GM23248 (cell line): ENCODE results near the gene KLHL40. TPM values are rescaled to one million over a fixed set of nuclear protein-coding genes. Genes with fewer than 3 reads are reported as not detected.

Experiments used
- DNase-seq: peaks from one replicate; pipeline ENCODE4 v3.0.0-alpha.2; 2015
- H2AFZ ChIP-seq: fragments of 200-600 bp; sonication (generic); 2 replicates; pipeline ENCODE4 v1.6.1; 2016; ENCODE audit warnings: antibody characterized with exemption
- H3F3A ChIP-seq: fragments of 200-600 bp; sonication (generic); 2 replicates; pipeline ENCODE4 v1.6.1; 2016; ENCODE audit warnings: mild to moderate bottlenecking, antibody characterized with exemption, mixed run types; ENCODE audit not compliant: insufficient read depth
- H3K27ac ChIP-seq: fragments of 200-600 bp; sonication (generic); 2 replicates; pipeline ENCODE4 v1.5.1; 2016; ENCODE audit warnings: mild to moderate bottlenecking
- H3K27me3 ChIP-seq: fragments of 200-600 bp; sonication (generic); replicated peaks from 2 replicates; pipeline ENCODE4 v1.6.1; 2016; ENCODE audit warnings: mild to moderate bottlenecking; ENCODE audit not compliant: insufficient read depth
- H3K36me3 ChIP-seq: fragments of 200-600 bp; sonication (generic); 2 replicates; pipeline ENCODE4 v1.6.1; 2016; ENCODE audit warnings: low read depth, mild to moderate bottlenecking
- H3K4me1 ChIP-seq: fragments of 200-600 bp; sonication (generic); 2 replicates; pipeline ENCODE4 v1.6.1; 2016; ENCODE audit warnings: mild to moderate bottlenecking; ENCODE audit not compliant: insufficient read depth
- H3K4me2 ChIP-seq: fragments of 200-600 bp; sonication (generic); one replicate; pipeline ENCODE4 v1.6.1; 2016; ENCODE audit warnings: mild to moderate bottlenecking; ENCODE audit not compliant: unreplicated experiment
- H3K4me3 ChIP-seq: fragments of 200-600 bp; sonication (generic); 2 replicates; pipeline ENCODE4 v1.5.1; 2016; ENCODE audit warnings: mild to moderate bottlenecking
- H3K79me2 ChIP-seq: fragments of 200-600 bp; sonication (generic); 2 replicates; pipeline ENCODE4 v1.6.1; 2016; ENCODE audit warnings: mild to moderate bottlenecking; ENCODE audit not compliant: insufficient read depth
- H3K9ac ChIP-seq: fragments of 200-600 bp; sonication (generic); 2 replicates; pipeline ENCODE4 v1.6.1; 2016; ENCODE audit warnings: mild to moderate bottlenecking
- H3K9me2 ChIP-seq: fragments of 200-600 bp; sonication (generic); 2 replicates; pipeline ENCODE4 v1.6.1; 2016; ENCODE audit warnings: mixed run types, mild to moderate bottlenecking, moderate library complexity; ENCODE audit not compliant: insufficient read depth
- H3K9me3 ChIP-seq: fragments of 200-600 bp; sonication (generic); one replicate; pipeline ENCODE4 v1.6.1; 2017; ENCODE audit warnings: low read depth
- H4K20me1 ChIP-seq: fragments of 200-600 bp; sonication (generic); 2 replicates; pipeline ENCODE4 v1.6.0; 2016; ENCODE audit not compliant: insufficient read depth
- EZH2 ChIP-seq: fragments of 200-600 bp; sonication (generic); IDR thresholded peaks from 2 replicates; pipeline ENCODE4 v1.6.1; 2018; ENCODE audit warnings: antibody characterized with exemption, mild to moderate bottlenecking; ENCODE audit not compliant: insufficient read depth, poor library complexity, severe bottlenecking
- EZH2phosphoT487 ChIP-seq: fragments of 200-600 bp; sonication (generic); IDR thresholded peaks from 2 replicates; pipeline ENCODE4 v1.6.1; 2018; ENCODE audit warnings: antibody characterized with exemption, moderate library complexity, mild to moderate bottlenecking, low read depth; ENCODE audit not compliant: insufficient read depth
- WGBS, 2 experiments: methylation state at CpG; one replicate each; pipeline ENCODE4 v1.1.6; 2015 to 2017; ENCODE audit warnings: low lambda C conversion rate in 2 of 2, low coverage in 1 of 2; ENCODE audit errors: missing lambda C conversion rate in 2 of 2; 5-methylcytosine and 5-hydroxymethylcytosine counted together
- in situ Hi-C: fragments of 300-500 bp; cut with MboI; formaldehyde crosslinking; loops from 2 replicates; pipeline ENCODE4 v1.15.0; 2020
- polyA plus RNA-seq: library from polyadenylated mRNA; unstranded; fragments of >200 nt; fragmentation: Nextera tagmentation; extraction: Ambion mirVana; gene quantifications from 2 replicates; pipeline ENCODE4 v1.2.1, GENCODE V29; 2016
- total RNA-seq: library from RNA; depleted of rRNA; stranded (reverse); fragments of >200 nt; shearing (Covaris generic); gene quantifications from 2 replicates; pipeline ENCODE4 v1.2.3, GENCODE V29; 2014

KLHL40 gene
- total and polyA plus RNA-seq, 2 experiments from 2014 or later: not detected

- peaks cover 43% of the 10 kb centered on the region for H3F3A ChIP-seq
- H3K79me2 ChIP-seq: peaks cover 97% of the 10 kb centered on the region
- H3K9me3 ChIP-seq: no peaks in the 10 kb centered on the region
- peaks cover 85% of the 10 kb centered on the region for H3K36me3 ChIP-seq
- no peak overlapping the region for H3K9ac ChIP-seq
- DNase-seq: no peak
- no peaks in the 10 kb centered on the region for H3K27me3 ChIP-seq
- H3K4me1 ChIP-seq: no peaks in the 10 kb centered on the region
- in situ Hi-C loops: no loop called here
- no peak overlapping the region for H2AFZ ChIP-seq
- H4K20me1 ChIP-seq: no peaks in the 10 kb centered on the region
- H3K4me2 ChIP-seq: no peak overlapping the region
- H3K4me3 ChIP-seq: no peak overlapping the region
- H3K9me2 ChIP-seq: no peaks in the 10 kb centered on the region
- no peak overlapping the region for H3K27ac ChIP-seq
- TF ChIP-seq EZH2phosphoT487 (no peak), EZH2 (no peak)
Measured at GRCh38 chr3:42640129-42640528, 45.2 kb upstream of the KLHL40 start.

GRCh38 chr3:42640771-42641370, 44.5 kb upstream of the KLHL40 start:
- no peak for DNase-seq
- Histone ChIP-seq H3K9ac (no peak overlapping the region), H3K79me2 (peaks cover 100% of the 10 kb centered on the region), H3K9me3 (no peaks in the 10 kb centered on the region), H3K36me3 (peaks cover 86% of the 10 kb centered on the region), H3K4me1 (no peaks in the 10 kb centered on the region), H4K20me1 (no peaks in the 10 kb centered on the region), H3K4me2 (no peak overlapping the region), H3K27ac (no peak overlapping the region), H2AFZ (no peak overlapping the region), H3F3A (peaks cover 42% of the 10 kb centered on the region), H3K9me2 (no peaks in the 10 kb centered on the region), H3K27me3 (no peaks in the 10 kb centered on the region), H3K4me3 (no peak overlapping the region)
- in situ Hi-C loops: no loop called here
- 85 to 87% methylated on average over 6 of the region's 6 CpGs for WGBS, 2 experiments
- TF ChIP-seq EZH2phosphoT487 (no peak), EZH2 (no peak)

DNA sequence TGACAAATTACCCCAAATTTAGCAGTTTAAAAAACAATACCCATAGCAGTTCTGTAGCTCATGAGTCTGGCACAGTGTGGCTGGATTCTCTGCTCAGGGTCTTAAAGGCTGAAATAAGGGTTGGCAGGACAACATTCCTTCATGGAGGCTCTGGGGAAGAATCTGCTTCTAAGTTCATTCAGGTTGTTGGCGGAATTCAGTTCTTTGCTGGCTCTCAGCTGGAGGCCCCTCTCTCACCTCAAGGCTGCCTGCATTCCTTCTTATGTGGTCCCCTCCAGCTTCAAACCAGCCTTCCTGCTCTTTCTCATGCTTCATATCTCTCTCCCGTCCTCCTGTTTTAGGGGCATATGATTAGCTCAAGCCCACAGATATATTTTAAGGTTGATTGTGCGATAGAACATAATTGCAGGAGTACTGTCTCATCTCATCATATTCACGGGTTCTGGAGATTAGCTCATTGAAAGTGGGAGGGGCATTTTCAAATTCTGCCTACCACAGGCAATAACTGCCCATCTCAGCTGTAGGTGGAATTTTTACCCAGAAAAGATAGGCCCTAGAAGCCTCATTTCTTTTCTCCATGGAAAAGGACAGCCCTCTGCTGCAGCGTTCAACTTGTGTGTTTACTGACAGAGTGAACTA, 37.4 kb upstream of the KLHL40 start:
- TF ChIP-seq EZH2phosphoT487 (no peak), EZH2 (no peak)
- Histone ChIP-seq H3F3A (peaks cover 68% of the 10 kb centered on the region), H3K9ac (peak overlapping the region; percentile 17; the same call in 1 of the 2 replicates), H3K36me3 (peaks cover 39% of the 10 kb centered on the region), H4K20me1 (no peaks in the 10 kb centered on the region), H2AFZ (no peak overlapping the region), H3K27ac (peak overlapping the region; percentile 16), H3K9me3 (no peaks in the 10 kb centered on the region), H3K4me1 (peaks cover 44% of the 10 kb centered on the region), H3K79me2 (peaks cover 82% of the 10 kb centered on the region), H3K4me3 (no peak overlapping the region), H3K4me2 (no peak overlapping the region), H3K9me2 (no peaks in the 10 kb centered on the region), H3K27me3 (no peaks in the 10 kb centered on the region)
- WGBS, 2 experiments: 50 to 51% methylated on average over 5 of the region's 5 CpGs
- DNase-seq: no peak
- in situ Hi-C loops: no loop called here

DNA sequence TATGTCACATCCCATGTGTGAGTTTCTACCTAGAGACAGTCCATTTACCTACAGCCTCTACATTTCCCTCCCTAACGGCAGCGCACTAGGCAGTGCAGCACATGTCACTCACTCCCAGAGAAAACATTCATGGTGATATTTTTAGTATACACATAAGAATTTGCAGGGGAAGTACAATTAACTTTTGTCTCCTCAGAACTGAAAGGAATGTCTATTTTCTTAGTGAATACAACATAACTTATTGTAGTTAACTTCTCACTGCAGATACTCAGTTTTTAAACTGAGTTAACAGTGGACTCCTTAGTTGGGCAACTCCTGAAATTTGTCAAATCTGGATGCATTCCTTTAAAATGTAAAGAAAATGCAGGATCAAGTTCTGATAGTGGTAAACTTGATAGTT, 36.3 kb upstream of the KLHL40 start:
- 70 to 71% methylated on average over 2 of the region's 2 CpGs for WGBS, 2 experiments
- H3K4me3 ChIP-seq: no peak overlapping the region
- H2AFZ ChIP-seq: no peak overlapping the region
- no peaks in the 10 kb centered on the region for H3K27me3 ChIP-seq
- no peaks in the 10 kb centered on the region for H3K9me2 ChIP-seq
- peaks cover 46% of the 10 kb centered on the region for H3K4me1 ChIP-seq
- no peaks in the 10 kb centered on the region for H4K20me1 ChIP-seq
- no peak for DNase-seq
- H3K9me3 ChIP-seq: no peaks in the 10 kb centered on the region
- no peak overlapping the region for H3K27ac ChIP-seq
- peaks cover 28% of the 10 kb centered on the region for H3K36me3 ChIP-seq
- no peak for TF ChIP-seq EZH2
- TF ChIP-seq EZH2phosphoT487: no peak
- H3K4me2 ChIP-seq: no peak overlapping the region
- peaks cover 82% of the 10 kb centered on the region for H3K79me2 ChIP-seq
- in situ Hi-C loops: no loop called here
- H3F3A ChIP-seq: peaks cover 57% of the 10 kb centered on the region
- peak overlapping the region; percentile 17; the same call in 1 of the 2 replicates for H3K9ac ChIP-seq
